Activated T-cell treated with anti-CD3 and anti-CD28 coated beads for 1 hour (primary cell): Measurements from ENCODE around the gene TBCA.

Source experiments
- DNase-seq: peaks from one replicate; pipeline ENCODE4 v3.0.0-alpha.2; 2020; ENCODE audit warnings: low read depth

Gene TBCA

DNA sequence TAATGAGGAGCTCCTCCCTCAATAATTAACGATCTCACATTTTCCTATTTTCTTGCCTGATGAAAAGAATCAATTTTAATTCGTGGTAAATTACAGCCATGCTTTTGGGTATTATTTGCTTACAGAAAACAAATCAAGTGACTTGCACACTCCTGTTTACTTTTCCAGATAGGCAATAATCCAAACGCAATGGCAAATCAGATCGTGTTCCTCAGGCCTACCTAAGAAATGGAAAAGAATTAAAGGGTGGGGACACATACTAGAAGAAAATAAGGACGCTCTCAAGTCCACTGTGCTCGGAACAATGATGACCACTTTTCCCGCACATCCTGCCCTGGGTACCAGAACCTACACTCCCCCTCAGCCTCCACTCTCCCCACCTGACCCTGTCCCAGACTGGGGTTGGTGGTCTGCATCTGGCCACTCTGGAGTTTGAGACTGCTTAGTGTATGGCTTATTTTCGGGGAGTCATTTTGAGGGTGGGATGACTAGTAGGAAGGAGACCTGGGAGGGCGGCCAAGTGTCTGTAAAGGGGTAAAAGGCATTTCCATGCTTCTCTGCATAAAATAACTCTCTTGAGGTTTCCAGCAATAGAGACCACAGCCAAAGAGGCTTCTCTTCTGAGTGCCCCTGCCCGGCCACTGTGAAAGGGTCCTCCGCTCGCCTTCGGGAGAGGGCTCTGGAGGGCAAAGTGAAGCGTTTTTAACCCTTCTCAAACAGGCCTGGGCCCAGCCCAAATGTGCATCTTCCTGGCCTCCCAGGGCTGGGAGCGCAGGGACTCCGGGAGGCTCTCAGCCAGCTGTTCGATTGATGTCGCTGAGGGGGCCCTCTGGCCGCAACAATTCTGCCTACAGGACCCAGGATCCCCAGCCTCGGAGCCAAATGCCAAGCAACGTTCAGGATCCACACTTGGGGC is 133.1 kb downstream of the TBCA start:
- DNase-seq = no peak

GRCh38 chr5:77641963-77642737 is 134.0 kb downstream of the TBCA start:
- no peak for DNase-seq

GRCh38 chr5:77641397-77641943 is 134.7 kb downstream of the TBCA start:
- DNase-seq = no peak
